HEK293T (cell line): Measurements from ENCODE around the gene MLN.

Experiments
- FOXM1 ChIP-seq: fragments of 450-650 bp; IDR thresholded peaks from 2 replicates; pipeline ENCODE4 v1.6.1; 2017; ENCODE audit warnings: mild to moderate bottlenecking, borderline replicate concordance
- LEF1 ChIP-seq: fragments of 450-650 bp; IDR thresholded peaks from 2 replicates; pipeline ENCODE4 v1.6.1; 2017; ENCODE audit warnings: mild to moderate bottlenecking, borderline replicate concordance

DNA sequence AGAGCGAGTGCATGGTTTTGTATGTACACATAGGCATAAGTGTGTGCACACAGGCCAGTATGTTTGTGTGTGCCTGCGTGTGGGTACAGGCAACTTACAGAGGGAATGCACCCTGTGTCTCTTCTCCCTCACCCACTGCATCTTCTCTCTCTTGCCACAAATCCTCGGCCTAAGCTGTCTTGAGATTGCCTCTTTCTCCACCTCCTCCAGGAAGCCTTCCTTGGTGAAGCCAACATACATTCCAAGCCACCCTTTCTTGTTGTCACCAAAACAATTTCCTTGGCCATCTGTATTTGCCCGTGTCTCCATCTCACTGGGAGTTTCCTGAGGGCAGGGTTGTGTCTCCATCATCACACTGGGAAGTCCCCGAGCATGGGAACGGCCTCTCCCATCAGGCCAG, 29.8 kb upstream of the MLN start:
- no peak for TF ChIP-seq LEF1
- no peak for TF ChIP-seq FOXM1
